MM.1S (cell line): ENCODE data around the gene RPH3AL.

ENCODE experiments used
- DNase-seq: peaks from one replicate; pipeline ENCODE4 v3.0.0-alpha.2; 2015
- H2AFZ ChIP-seq: fragments of 300-600 bp; sonication (generic); 2 replicates; pipeline ENCODE4 v1.6.0; 2016; ENCODE audit warnings: antibody characterized with exemption, low read length
- H3F3A ChIP-seq: fragments of 300-600 bp; sonication (generic); 2 replicates; pipeline ENCODE4 v1.6.1; 2016; ENCODE audit warnings: mild to moderate bottlenecking, antibody characterized with exemption, low read length, moderate library complexity, mixed read lengths; ENCODE audit not compliant: insufficient read depth
- H3K27ac ChIP-seq: fragments of 300-600 bp; sonication (generic); 2 replicates; pipeline ENCODE4 v1.5.1; 2016; ENCODE audit warnings: mild to moderate bottlenecking, low read length
- H3K27me3 ChIP-seq: fragments of 300-600 bp; sonication (generic); replicated peaks from 2 replicates; pipeline ENCODE4 v1.6.0; 2016; ENCODE audit warnings: low read length; ENCODE audit not compliant: insufficient read depth
- H3K36me3 ChIP-seq: fragments of 300-600 bp; sonication (generic); replicated peaks from 2 replicates; pipeline ENCODE4 v1.6.1; 2016; ENCODE audit warnings: mild to moderate bottlenecking, low read length, mixed read lengths; ENCODE audit not compliant: insufficient read depth
- H3K4me1 ChIP-seq: fragments of 300-600 bp; sonication (generic); 2 replicates; pipeline ENCODE4 v1.6.1; 2016; ENCODE audit warnings: low read length, mixed read lengths
- H3K4me2 ChIP-seq: fragments of 300-600 bp; sonication (generic); 2 replicates; pipeline ENCODE4 v1.6.0; 2016; ENCODE audit warnings: low read depth, low read length
- H3K4me3 ChIP-seq: fragments of 300-600 bp; sonication (generic); 2 replicates; pipeline ENCODE4 v1.5.1; 2016; ENCODE audit warnings: low read length, mixed read lengths
- H3K79me2 ChIP-seq: fragments of 300-600 bp; sonication (generic); 2 replicates; pipeline ENCODE4 v1.6.1; 2016; ENCODE audit warnings: mixed run types, low read length, mixed read lengths
- H3K9ac ChIP-seq: fragments of 300-600 bp; sonication (generic); 2 replicates; pipeline ENCODE4 v1.6.1; 2016; ENCODE audit warnings: low read length, mixed read lengths
- H3K9me2 ChIP-seq: fragments of 300-600 bp; sonication (generic); replicated peaks from 2 replicates; pipeline ENCODE4 v1.6.1; 2016; ENCODE audit warnings: mild to moderate bottlenecking, low read length, mixed read lengths; ENCODE audit not compliant: insufficient read depth
- H3K9me3 ChIP-seq: fragments of 300-600 bp; sonication (generic); replicated peaks from 2 replicates; pipeline ENCODE4 v1.6.1; 2016; ENCODE audit warnings: mild to moderate bottlenecking, low read length, mixed read lengths; ENCODE audit not compliant: insufficient read depth
- H4K20me1 ChIP-seq: fragments of 300-600 bp; sonication (generic); 2 replicates; pipeline ENCODE4 v1.6.1; 2016; ENCODE audit warnings: mild to moderate bottlenecking, low read length, moderate library complexity, mixed read lengths; ENCODE audit not compliant: insufficient read depth
- CTCF ChIP-seq: fragments of 300-600 bp; sonication (generic); IDR thresholded peaks from 2 replicates; pipeline ENCODE4 v1.5.1; 2016; ENCODE audit warnings: antibody characterized with exemption, low read length, mixed read lengths
- EZH2 ChIP-seq: fragments of 300-600 bp; sonication (generic); optimal IDR thresholded peaks from 2 replicates; pipeline ENCODE3; 2017; ENCODE audit warnings: low read depth, mild to moderate bottlenecking, antibody characterized with exemption, low read length, mixed read lengths
- EZH2phosphoT487 ChIP-seq: fragments of 300-600 bp; sonication (generic); IDR thresholded peaks from 2 replicates; pipeline ENCODE4 v1.6.1; 2018; ENCODE audit warnings: antibody characterized with exemption, low read length

RPH3AL gene

GRCh38 chr17:393806-394717, 41.5 kb upstream of the RPH3AL start:
- Histone ChIP-seq H3K4me2 (no peak overlapping the region), H3K79me2 (no peaks in the 10 kb centered on the region), H3K4me3 (no peak overlapping the region), H3K9me2 (no peaks in the 10 kb centered on the region), H4K20me1 (no peaks in the 10 kb centered on the region), H3K9me3 (no peaks in the 10 kb centered on the region), H3K27me3 (peaks cover 84% of the 10 kb centered on the region), H3K27ac (no peak overlapping the region), H3K9ac (no peak overlapping the region), H3F3A (no peaks in the 10 kb centered on the region), H2AFZ (no peak overlapping the region), H3K36me3 (no peaks in the 10 kb centered on the region), H3K4me1 (no peaks in the 10 kb centered on the region)
- DNase-seq: no peak
- TF ChIP-seq CTCF (no peak), EZH2phosphoT487 (no peak), EZH2 (no peak)

- no peaks in the 10 kb centered on the region for H3F3A ChIP-seq
- no peaks in the 10 kb centered on the region for H3K4me1 ChIP-seq
- H3K4me2 ChIP-seq: no peak overlapping the region
- H3K27ac ChIP-seq: no peak overlapping the region
- H3K9me3 ChIP-seq: no peaks in the 10 kb centered on the region
- no peaks in the 10 kb centered on the region for H3K36me3 ChIP-seq
- H3K27me3 ChIP-seq: peaks cover 85% of the 10 kb centered on the region
- no peak overlapping the region for H2AFZ ChIP-seq
- H3K9ac ChIP-seq: no peak overlapping the region
- no peaks in the 10 kb centered on the region for H3K9me2 ChIP-seq
- TF ChIP-seq EZH2 (no peak), CTCF (no peak), EZH2phosphoT487 (no peak)
- no peak for DNase-seq
- no peak overlapping the region for H3K4me3 ChIP-seq
- no peaks in the 10 kb centered on the region for H4K20me1 ChIP-seq
- no peaks in the 10 kb centered on the region for H3K79me2 ChIP-seq
Observed at GRCh38 chr17:391850-392249, 39.2 kb upstream of the RPH3AL start.

GRCh38 chr17:390025-390424, 37.4 kb upstream of the RPH3AL start:
- TF ChIP-seq EZH2 (no peak), EZH2phosphoT487 (no peak), CTCF (no peak)
- Histone ChIP-seq H4K20me1 (no peaks in the 10 kb centered on the region), H3K4me1 (no peaks in the 10 kb centered on the region), H3K9me3 (no peaks in the 10 kb centered on the region), H3K4me3 (no peak overlapping the region), H3K9me2 (no peaks in the 10 kb centered on the region), H2AFZ (no peak overlapping the region), H3K4me2 (no peak overlapping the region), H3F3A (no peaks in the 10 kb centered on the region), H3K27me3 (peaks cover 84% of the 10 kb centered on the region), H3K27ac (no peak overlapping the region), H3K79me2 (no peaks in the 10 kb centered on the region), H3K9ac (no peak overlapping the region), H3K36me3 (no peaks in the 10 kb centered on the region)
- no peak for DNase-seq
